OCI-LY3 (cell line): Measurements from ENCODE around the gene INTS1.

Experiments used
- EZH2phosphoT487 ChIP-seq: fragments of 200-600 bp; shearing (Covaris generic); IDR thresholded peaks from 2 replicates; pipeline ENCODE4 v1.6.1; 2018; ENCODE audit warnings: antibody characterized with exemption, mixed run types, low read depth
- TF ChIP-seq, protein P1 (sequence below): fragments of 200-600, 300-600 bp; sonication (generic); IDR thresholded peaks from 2 replicates; pipeline ENCODE4 v1.5.1; 2014; ENCODE audit warnings: antibody characterized with exemption, low read length, low read depth

GRCh38 chr7:1500064-1500807 lies 4.0 kb downstream of the INTS1 start:
- TF ChIP-seq, protein P1, sequence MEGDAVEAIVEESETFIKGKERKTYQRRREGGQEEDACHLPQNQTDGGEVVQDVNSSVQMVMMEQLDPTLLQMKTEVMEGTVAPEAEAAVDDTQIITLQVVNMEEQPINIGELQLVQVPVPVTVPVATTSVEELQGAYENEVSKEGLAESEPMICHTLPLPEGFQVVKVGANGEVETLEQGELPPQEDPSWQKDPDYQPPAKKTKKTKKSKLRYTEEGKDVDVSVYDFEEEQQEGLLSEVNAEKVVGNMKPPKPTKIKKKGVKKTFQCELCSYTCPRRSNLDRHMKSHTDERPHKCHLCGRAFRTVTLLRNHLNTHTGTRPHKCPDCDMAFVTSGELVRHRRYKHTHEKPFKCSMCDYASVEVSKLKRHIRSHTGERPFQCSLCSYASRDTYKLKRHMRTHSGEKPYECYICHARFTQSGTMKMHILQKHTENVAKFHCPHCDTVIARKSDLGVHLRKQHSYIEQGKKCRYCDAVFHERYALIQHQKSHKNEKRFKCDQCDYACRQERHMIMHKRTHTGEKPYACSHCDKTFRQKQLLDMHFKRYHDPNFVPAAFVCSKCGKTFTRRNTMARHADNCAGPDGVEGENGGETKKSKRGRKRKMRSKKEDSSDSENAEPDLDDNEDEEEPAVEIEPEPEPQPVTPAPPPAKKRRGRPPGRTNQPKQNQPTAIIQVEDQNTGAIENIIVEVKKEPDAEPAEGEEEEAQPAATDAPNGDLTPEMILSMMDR: no peak
- TF ChIP-seq EZH2phosphoT487: no peak
